ENCODE measurements around the gene CDC42EP2.

Gene CDC42EP2

GRCh38 chr11:65362966-65363365 lies 48.3 kb downstream of the CDC42EP2 start:
- no peak for DNase-seq

GRCh38 chr11:65363770-65364169 lies 49.1 kb downstream of the CDC42EP2 start:
- DNase-seq, result no peak

- no peak for DNase-seq
Observed at GRCh38 chr11:65366340-65366773, 51.7 kb downstream of the CDC42EP2 start.

- no peak for DNase-seq
Observed at GRCh38 chr11:65370659-65371049, 56.0 kb downstream of the CDC42EP2 start.
